Neutrophil (primary cell): ENCODE measurements around the gene PRDM10.

ENCODE experiments used
- H3K27ac ChIP-seq: fragments of 200-600 bp; sonication (generic); 2 replicates; pipeline ENCODE4 v1.5.1; 2016; ENCODE audit warnings: mild to moderate bottlenecking, moderate library complexity
- H3K27me3 ChIP-seq: fragments of 200-600 bp; sonication (generic); 2 replicates; pipeline ENCODE4 v1.6.0; 2016; ENCODE audit warnings: mild to moderate bottlenecking
- H3K36me3 ChIP-seq: fragments of 200-600 bp; sonication (generic); 2 replicates; pipeline ENCODE4 v1.5.1; 2017
- H3K4me1 ChIP-seq, 2 experiments: fragments of 200-600 bp in 1 of 2; sonication (generic) in 1 of 2; 1 replicate in 1 of 2; 2 replicates in 1 of 2; pipeline versions ENCODE4 v1.5.1 to v1.6.1; 2013 to 2016; ENCODE audit warnings: low read depth in 1 of 2, low read length in 1 of 2, mild to moderate bottlenecking in 1 of 2, moderate library complexity in 1 of 2; ENCODE audit not compliant: control insufficient read depth in 1 of 2, insufficient read depth in 1 of 2
- H3K4me3 ChIP-seq, 2 experiments: fragments of 200-600 bp in 1 of 2; sonication (generic) in 1 of 2; 1 replicate in 1 of 2; 2 replicates in 1 of 2; pipeline ENCODE4 v1.5.1; 2013 to 2016; ENCODE audit warnings: low read depth in 1 of 2, low read length in 1 of 2, mild to moderate bottlenecking in 1 of 2, moderate library complexity in 1 of 2
- H3K9me3 ChIP-seq: fragments of 200-600 bp; sonication (generic); 2 replicates; pipeline ENCODE4 v1.5.1; 2016
- CTCF ChIP-seq: fragments of 200-600 bp; sonication (generic); IDR thresholded peaks from 2 replicates; pipeline ENCODE4 v1.5.1; 2016; ENCODE audit warnings: antibody characterized with exemption

PRDM10 gene

GRCh38 chr11:130034236-130034635 is 31.6 kb upstream of the PRDM10 start:
- no peak for TF ChIP-seq CTCF
- no peak overlapping the region for H3K4me3 ChIP-seq
- no peaks in the 10 kb centered on the region for H3K36me3 ChIP-seq
- no peak overlapping the region for H3K27ac ChIP-seq
- no peaks in the 10 kb centered on the region for H3K9me3 ChIP-seq
- H3K27me3 ChIP-seq = no peaks in the 10 kb centered on the region
- no peaks in the 10 kb centered on the region for H3K4me1 ChIP-seq

GRCh38 chr11:130032931-130033330 is 30.3 kb upstream of the PRDM10 start:
- Histone ChIP-seq H3K4me1 (no peaks in the 10 kb centered on the region), H3K36me3 (no peaks in the 10 kb centered on the region), H3K9me3 (no peaks in the 10 kb centered on the region), H3K27ac (no peak overlapping the region), H3K4me3 (no peak overlapping the region), H3K27me3 (no peaks in the 10 kb centered on the region)
- no peak for TF ChIP-seq CTCF

- no peaks in the 10 kb centered on the region for H3K4me1 ChIP-seq
- no peak overlapping the region for H3K4me3 ChIP-seq
- H3K27ac ChIP-seq = no peak overlapping the region
- no peaks in the 10 kb centered on the region for H3K36me3 ChIP-seq
- no peak for TF ChIP-seq CTCF
- no peaks in the 10 kb centered on the region for H3K27me3 ChIP-seq
- H3K9me3 ChIP-seq = no peaks in the 10 kb centered on the region
Measured at GRCh38 chr11:130031945-130032344, 29.3 kb upstream of the PRDM10 start.

- Histone ChIP-seq H3K9me3 (no peaks in the 10 kb centered on the region), H3K36me3 (no peaks in the 10 kb centered on the region), H3K4me1 (no peaks in the 10 kb centered on the region), H3K4me3 (no peak overlapping the region), H3K27ac (no peak overlapping the region), H3K27me3 (no peaks in the 10 kb centered on the region)
- TF ChIP-seq CTCF = no peak
Measured at GRCh38 chr11:130031056-130031455, 28.4 kb upstream of the PRDM10 start.

GRCh38 chr11:130029137-130029536 is 26.5 kb upstream of the PRDM10 start:
- Histone ChIP-seq H3K27me3 (no peaks in the 10 kb centered on the region), H3K36me3 (no peaks in the 10 kb centered on the region), H3K4me1 (no peaks in the 10 kb centered on the region), H3K4me3 (no peak overlapping the region), H3K9me3 (no peaks in the 10 kb centered on the region), H3K27ac (no peak overlapping the region)
- no peak for TF ChIP-seq CTCF

GRCh38 chr11:130025371-130025770 is 22.7 kb upstream of the PRDM10 start:
- H3K36me3 ChIP-seq = no peaks in the 10 kb centered on the region
- no peaks in the 10 kb centered on the region for H3K27me3 ChIP-seq
- H3K4me1 ChIP-seq = no peaks in the 10 kb centered on the region
- H3K9me3 ChIP-seq = no peaks in the 10 kb centered on the region
- TF ChIP-seq CTCF = no peak
- H3K27ac ChIP-seq = no peak overlapping the region
- H3K4me3 ChIP-seq = no peak overlapping the region
